Keratinocyte (primary cell): ENCODE results near the gene EPHB6. TPM values are rescaled to one million over a fixed set of nuclear protein-coding genes. Genes with fewer than 3 reads are reported as not detected.

Experiments used
- DNase-seq: peaks from one replicate; pipeline ENCODE4 v3.0.0-alpha.2; 2011; ENCODE audit warnings: low read depth, missing footprints, low spot score
- FAIRE-seq: peaks from 2 replicates; lab custom pipeline; 2011; peaks lifted over from hg19 to GRCh38; lab: Jason Lieb, UNC
- H2AFZ ChIP-seq: 2 replicates; pipeline ENCODE4 v1.6.0; 2012; ENCODE audit warnings: low read length, control low read depth, inconsistent platforms; ENCODE audit not compliant: control insufficient read depth
- H3K27ac ChIP-seq: 2 replicates; pipeline ENCODE4 v1.5.1; 2011; ENCODE audit warnings: low read length; ENCODE audit not compliant: control insufficient read depth, insufficient read depth
- H3K27me3 ChIP-seq: 3 replicates; pipeline ENCODE4 v1.6.0; 2011; ENCODE audit warnings: low read length; ENCODE audit not compliant: control insufficient read depth, insufficient read depth; ENCODE audit errors: extremely low read depth
- H3K36me3 ChIP-seq, 2 experiments: 2 replicates in 1 of 2; 3 replicates in 1 of 2; pipeline ENCODE4 v1.5.1; 2011; ENCODE audit warnings: low read length in 2 of 2, mild to moderate bottlenecking in 1 of 2; ENCODE audit not compliant: control insufficient read depth in 2 of 2, insufficient read depth in 2 of 2; ENCODE audit errors: extremely low read depth in 1 of 2
- H3K4me1 ChIP-seq: 3 replicates; pipeline ENCODE4 v1.5.1; 2011; ENCODE audit warnings: low read length; ENCODE audit not compliant: control insufficient read depth, insufficient read depth; ENCODE audit errors: extremely low read depth
- H3K4me2 ChIP-seq: 3 replicates; pipeline ENCODE4 v1.6.0; 2011; ENCODE audit warnings: low read depth, low read length; ENCODE audit not compliant: control insufficient read depth, insufficient read depth; ENCODE audit errors: extremely low read depth
- H3K4me3 ChIP-seq, 3 experiments: fragments of 200-600 bp in 1 of 3; sonication (generic) in 1 of 3; 2 replicates in 2 of 3; 3 replicates in 1 of 3; pipeline ENCODE4 v1.5.1; 2011 to 2016; ENCODE audit warnings: low read length in 3 of 3, mild to moderate bottlenecking in 3 of 3, control low read depth in 2 of 3, inconsistent platforms in 1 of 3, low read depth in 1 of 3, mixed read lengths in 1 of 3, mixed run types in 1 of 3, moderate library complexity in 1 of 3; ENCODE audit not compliant: control insufficient read depth in 2 of 3, insufficient read depth in 2 of 3; ENCODE audit errors: extremely low read depth in 1 of 3
- H3K79me2 ChIP-seq: 2 replicates; pipeline ENCODE4 v1.6.0; 2012; ENCODE audit warnings: low read length; ENCODE audit not compliant: control insufficient read depth, insufficient read depth
- H3K9ac ChIP-seq: 3 replicates; pipeline ENCODE4 v1.6.0; 2011; ENCODE audit warnings: low read length; ENCODE audit not compliant: control insufficient read depth, insufficient read depth; ENCODE audit errors: extremely low read depth
- H3K9me1 ChIP-seq: 3 replicates; pipeline ENCODE4 v1.6.0; 2011; ENCODE audit warnings: low read length; ENCODE audit not compliant: control insufficient read depth, insufficient read depth; ENCODE audit errors: extremely low read depth
- H3K9me3 ChIP-seq: 2 replicates; pipeline ENCODE4 v1.5.1; 2012; ENCODE audit warnings: low read depth, low read length; ENCODE audit not compliant: control insufficient read depth
- H4K20me1 ChIP-seq: 3 replicates; pipeline ENCODE4 v1.6.0; 2011; ENCODE audit warnings: low read length; ENCODE audit not compliant: control insufficient read depth, insufficient read depth; ENCODE audit errors: extremely low read depth
- CTCF ChIP-seq, 3 experiments: IDR thresholded peaks in 1 of 3; conservative IDR thresholded peaks in 1 of 3; optimal IDR thresholded peaks in 1 of 3; 2 replicates in 2 of 3; 3 replicates in 1 of 3; pipeline versions ENCODE3 to v1.5.1; 2011; ENCODE audit warnings: low read length in 3 of 3, mild to moderate bottlenecking in 3 of 3, moderate library complexity in 2 of 3, control low read depth in 1 of 3, inconsistent platforms in 1 of 3; ENCODE audit not compliant: insufficient read depth in 2 of 3; ENCODE audit errors: extremely low read depth in 1 of 3
- EZH2 ChIP-seq: IDR thresholded peaks from one replicate; pipeline ENCODE4 v1.6.1; 2012; ENCODE audit warnings: inconsistent platforms, mild to moderate bottlenecking, low read length, moderate library complexity
- dilution Hi-C: fragments of 300-500 bp; cut with MboI; formaldehyde crosslinking; loops from one replicate; pipeline ENCODE4 v1.7.0; 2020; ENCODE audit warnings: low sequenced_read_pairs; ENCODE audit not compliant: extremely low pct_ligation_motif_present
- polyA plus RNA-seq, 5 experiments: library from polyadenylated mRNA; depleted of rRNA in 3 of 5; stranded (reverse) in 3 of 5; stranded (forward) in 1 of 5; unstranded in 1 of 5; fragments of >200 nt; gene quantifications; 1 replicate in 1 of 5; 2 replicates in 3 of 5; 3 replicates in 1 of 5; pipeline versions ENCODE4 v1.2.1 to v1.2.3, GENCODE V29; 2011 to 2012; ENCODE audit warnings: missing spikeins in 2 of 5, low read depth in 1 of 5, low replicate concordance in 1 of 5

Gene EPHB6
- polyA plus RNA-seq, 1 donor (not counting 4 experiments of a cell fraction or from before 2014, with no cell fraction given) = 1.9 TPM

GRCh38 chr7:142869434-142869833 is 14.6 kb downstream of the EPHB6 start:
- Histone ChIP-seq H3K79me2 (no peaks in the 10 kb centered on the region), H3K4me1 (no peaks in the 10 kb centered on the region), H3K36me3 (no peaks in the 10 kb centered on the region), H2AFZ (no peak overlapping the region), H3K27ac (no peak overlapping the region), H3K9me1 (no peaks in the 10 kb centered on the region), H3K4me3 (no peak overlapping the region), H3K9me3 (no peaks in the 10 kb centered on the region), H3K9ac (no peak overlapping the region), H3K27me3 (no peaks in the 10 kb centered on the region), H4K20me1 (no peaks in the 10 kb centered on the region), H3K4me2 (no peak overlapping the region)
- dilution Hi-C loops = no loop called here
- no peak for TF ChIP-seq EZH2
- no peak for TF ChIP-seq CTCF (optimal IDR thresholded peaks at IDR 0.05 in 1 of 3, IDR thresholded peaks at IDR 0.05 in 1 of 3, conservative IDR thresholded peaks at IDR 0.05 in 1 of 3; ENCODE audit: extremely low read depth in 1 of 3, insufficient read depth in 2 of 3, low read length in 3 of 3)
- no peak for DNase-seq
- FAIRE-seq = no peak

- no peaks in the 10 kb centered on the region for H3K9me1 ChIP-seq
- no peak for TF ChIP-seq CTCF (optimal IDR thresholded peaks at IDR 0.05 in 1 of 3, IDR thresholded peaks at IDR 0.05 in 1 of 3, conservative IDR thresholded peaks at IDR 0.05 in 1 of 3; ENCODE audit: extremely low read depth in 1 of 3, insufficient read depth in 2 of 3, low read length in 3 of 3)
- TF ChIP-seq EZH2 = no peak
- no peak overlapping the region for H2AFZ ChIP-seq
- H3K9ac ChIP-seq = no peak overlapping the region
- H3K4me3 ChIP-seq = no peak overlapping the region
- dilution Hi-C loops = no loop called here
- H3K36me3 ChIP-seq = no peaks in the 10 kb centered on the region
- H3K9me3 ChIP-seq = no peaks in the 10 kb centered on the region
- FAIRE-seq (no peak), DNase-seq (no peak)
- H3K4me1 ChIP-seq = no peaks in the 10 kb centered on the region
- no peak overlapping the region for H3K27ac ChIP-seq
- no peaks in the 10 kb centered on the region for H3K27me3 ChIP-seq
- H4K20me1 ChIP-seq = no peaks in the 10 kb centered on the region
- no peak overlapping the region for H3K4me2 ChIP-seq
- H3K79me2 ChIP-seq = no peaks in the 10 kb centered on the region
These were observed 15.3 kb downstream of the EPHB6 start for GRCh38 chr7:142870147-142870559.
